Ishikawa (cell line): ENCODE results near the gene RBPJL.

Experiments
- CEBPB ChIP-seq: IDR thresholded peaks from 2 replicates; pipeline ENCODE4 v1.6.1; 2012
- CREB1 ChIP-seq: IDR thresholded peaks from 2 replicates; pipeline ENCODE4 v1.6.1; 2012; ENCODE audit warnings: low read depth
- EGR1 ChIP-seq: IDR thresholded peaks from 2 replicates; pipeline ENCODE4 v1.6.1; 2012
- EP300 ChIP-seq: IDR thresholded peaks from 2 replicates; pipeline ENCODE4 v1.6.1; 2012; ENCODE audit warnings: borderline replicate concordance
- FOXM1 ChIP-seq: IDR thresholded peaks from 2 replicates; pipeline ENCODE4 v1.6.1; 2012; ENCODE audit warnings: low read depth, borderline replicate concordance
- MAX ChIP-seq: IDR thresholded peaks from 2 replicates; pipeline ENCODE4 v1.6.1; 2012
- NFIC ChIP-seq: IDR thresholded peaks from 2 replicates; pipeline ENCODE4 v1.6.1; 2012
- RAD21 ChIP-seq: IDR thresholded peaks from 2 replicates; pipeline ENCODE4 v1.6.1; 2012; ENCODE audit warnings: low read depth
- REST ChIP-seq: IDR thresholded peaks from 2 replicates; pipeline ENCODE4 v1.6.1; 2012; ENCODE audit warnings: low read depth, mild to moderate bottlenecking
- TAF1 ChIP-seq: IDR thresholded peaks from 2 replicates; pipeline ENCODE4 v1.6.1; 2012; ENCODE audit warnings: low read depth, mild to moderate bottlenecking
- TCF12 ChIP-seq: IDR thresholded peaks from 2 replicates; pipeline ENCODE4 v1.6.1; 2012; ENCODE audit warnings: low read depth
- TEAD4 ChIP-seq: IDR thresholded peaks from 2 replicates; pipeline ENCODE4 v1.6.1; 2012
- USF1 ChIP-seq: IDR thresholded peaks from 2 replicates; pipeline ENCODE4 v1.6.1; 2012
- YY1 ChIP-seq: IDR thresholded peaks from 2 replicates; pipeline ENCODE4 v1.6.1; 2012; ENCODE audit warnings: low read depth
- ZBTB7A ChIP-seq: IDR thresholded peaks from 2 replicates; pipeline ENCODE4 v1.6.1; 2012; ENCODE audit warnings: low read depth

RBPJL gene

GRCh38 chr20:45318948-45319347 is 12.3 kb downstream of the RBPJL start:
- no peak for TF ChIP-seq EGR1
- no peak for TF ChIP-seq TCF12
- TF ChIP-seq USF1 = no peak
- TF ChIP-seq TAF1 = no peak
- no peak for TF ChIP-seq EP300
- no peak for TF ChIP-seq REST
- no peak for TF ChIP-seq CEBPB
- TF ChIP-seq RAD21 = no peak
- no peak for TF ChIP-seq NFIC
- no peak for TF ChIP-seq FOXM1
- no peak for TF ChIP-seq CREB1
- no peak for TF ChIP-seq MAX
- no peak for TF ChIP-seq ZBTB7A
- TF ChIP-seq YY1 = no peak

GRCh38 chr20:45320948-45321595 is 14.4 kb downstream of the RBPJL start:
- TF ChIP-seq CREB1 (no peak), TCF12 (no peak), REST (no peak), FOXM1 (no peak), YY1 (no peak), EP300 (no peak), CEBPB (no peak), TAF1 (no peak), MAX (no peak), NFIC (no peak), TEAD4 (no peak), EGR1 (no peak), RAD21 (no peak), ZBTB7A (no peak), USF1 (no peak)

GRCh38 chr20:45322952-45323383 is 16.3 kb downstream of the RBPJL start:
- peak; percentile 69 for TF ChIP-seq RAD21
- 0 out of 2 replicates have a peak, but pooled peaks have one; percentile 14 for TF ChIP-seq USF1
- TF ChIP-seq FOXM1 = no peak
- TF ChIP-seq TEAD4 = no peak

GRCh38 chr20:45323731-45324130 is 17.1 kb downstream of the RBPJL start:
- TF ChIP-seq ZBTB7A = no peak

GRCh38 chr20:45325371-45325770 is 18.7 kb downstream of the RBPJL start:
- TF ChIP-seq EGR1 (no peak), TEAD4 (no peak), NFIC (no peak), CEBPB (no peak), RAD21 (no peak), TAF1 (no peak), REST (no peak), YY1 (no peak), TCF12 (no peak), MAX (no peak), FOXM1 (no peak), CREB1 (no peak), ZBTB7A (no peak), EP300 (no peak), USF1 (no peak)
